GM12878 (cell line): ENCODE data around the gene RFC3. TPM values are rescaled to one million over a fixed set of nuclear protein-coding genes. Genes with fewer than 3 reads are reported as not detected.

Experiments
- ATF7 ChIP-seq: fragments of 450-650 bp; IDR thresholded peaks from 2 replicates; pipeline ENCODE4 v1.6.1; 2016; ENCODE audit warnings: low read depth, mild to moderate bottlenecking
- BRCA1 ChIP-seq: IDR thresholded peaks from 2 replicates; pipeline ENCODE4 v1.6.1; 2011; ENCODE audit warnings: low read depth, low read length, improper control_type of control experiment
- CREM ChIP-seq: IDR thresholded peaks from 2 replicates; pipeline ENCODE4 v1.6.1; 2014; ENCODE audit warnings: antibody characterized with exemption, low read depth
- IRF4 ChIP-seq: IDR thresholded peaks from 2 replicates; pipeline ENCODE4 v1.6.1; 2011; ENCODE audit warnings: low read depth, low read length
- NFIC ChIP-seq: IDR thresholded peaks from 2 replicates; pipeline ENCODE4 v1.6.1; 2012; ENCODE audit warnings: low read depth, mild to moderate bottlenecking, inconsistent platforms, low read length, moderate library complexity
- PAX5 ChIP-seq: IDR thresholded peaks from 2 replicates; pipeline ENCODE4 v1.6.1; 2011; ENCODE audit warnings: low read depth, low read length, borderline replicate concordance
- PML ChIP-seq: IDR thresholded peaks from 2 replicates; pipeline ENCODE4 v1.6.1; 2012; ENCODE audit warnings: low read length, inconsistent platforms
- POLR2AphosphoS5 ChIP-seq: IDR thresholded peaks from 2 replicates; pipeline ENCODE4 v1.6.1; 2011; ENCODE audit warnings: mild to moderate bottlenecking, low read length, inconsistent platforms
- ZNF207 ChIP-seq: fragments of 450-650 bp; IDR thresholded peaks from 2 replicates; pipeline ENCODE4 v1.6.1; 2014; ENCODE audit warnings: antibody characterized with exemption, mild to moderate bottlenecking, borderline replicate concordance
- ZNF217 ChIP-seq: fragments of 450-650 bp; IDR thresholded peaks from 2 replicates; pipeline ENCODE4 v1.6.1; 2017; ENCODE audit warnings: antibody characterized with exemption, mild to moderate bottlenecking
- polyA plus RNA-seq, 11 experiments: library from polyadenylated mRNA; depleted of rRNA in 4 of 11; unstranded in 6 of 11; stranded (reverse) in 5 of 11; fragments of >200 nt; fragmentation: Nextera tagmentation in 4 of 11; fragmentation: Illumina TruSeq in 1 of 11; extraction: Ambion mirVana in 4 of 11; extraction: Trizol in 1 of 11; gene quantifications; 1 replicate in 1 of 11; 2 replicates in 10 of 11; pipeline versions ENCODE4 v1.2.1 to v1.2.3, GENCODE V29; 2011 to 2016; ENCODE audit warnings: inconsistent platforms in 2 of 11, missing spikeins in 2 of 11, low read depth in 1 of 11
- total RNA-seq, 4 experiments: library from RNA; depleted of rRNA in 3 of 4; stranded (reverse); fragments of >200 nt in 3 of 4; fragmentation: Illumina TruSeq in 1 of 4; extraction: Trizol in 1 of 4; gene quantifications; 2 replicates each; pipeline versions ENCODE4 v1.2.1 to v1.2.3, GENCODE V29; 2013 to 2021
- TF ChIP-seq, protein P1 (sequence below): fragments of 450-650 bp; IDR thresholded peaks from 2 replicates; pipeline ENCODE4 v1.6.1; 2017; ENCODE audit warnings: mild to moderate bottlenecking, moderate library complexity
- TF ChIP-seq, protein P2 (sequence below): fragments of 450-650 bp; IDR thresholded peaks from 2 replicates; pipeline ENCODE4 v1.6.1; 2018; ENCODE audit warnings: borderline replicate concordance, mild to moderate bottlenecking; ENCODE audit not compliant: partially characterized antibody

Gene RFC3
- total and polyA plus RNA-seq, 10 of the 15 experiments (the other 5 are each of a cell fraction or from before 2014, with no cell fraction given) = 57.6 to 98.9 (median 81.3) TPM

DNA sequence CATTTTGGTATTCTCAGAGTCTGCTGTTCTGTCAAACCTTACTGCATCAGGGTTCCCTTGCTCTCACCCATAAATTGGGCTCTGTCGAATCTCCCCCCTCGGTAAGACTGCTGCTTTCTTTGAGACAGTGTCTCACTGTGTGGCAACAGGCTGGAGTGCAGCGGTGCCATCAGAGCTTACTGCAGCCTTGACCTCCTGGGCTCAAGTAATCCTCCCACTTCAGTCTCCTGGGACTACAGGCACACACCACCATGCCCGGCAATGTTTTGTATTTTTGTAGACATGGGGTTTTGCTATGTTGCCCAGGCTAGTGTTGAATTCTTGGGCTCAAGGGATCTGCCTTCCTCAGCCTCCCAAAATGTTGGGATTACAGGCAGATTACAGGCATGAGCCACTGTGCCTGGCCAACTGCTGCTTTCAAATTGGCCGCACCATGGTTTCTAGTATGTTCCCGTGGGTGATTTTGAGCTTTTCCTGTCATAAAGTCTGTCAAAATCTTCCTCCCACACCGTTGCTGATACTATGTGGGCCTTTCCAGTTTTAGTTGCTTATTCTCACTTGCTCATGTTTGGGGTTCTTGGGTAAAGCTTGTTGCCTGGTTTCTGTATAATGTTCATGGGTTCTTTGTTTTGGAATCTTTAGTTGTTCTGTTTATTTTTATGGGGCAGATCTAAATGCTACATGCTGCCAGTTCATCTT lies 10.6 kb downstream of the RFC3 start (continued):
- TF ChIP-seq, protein P1, sequence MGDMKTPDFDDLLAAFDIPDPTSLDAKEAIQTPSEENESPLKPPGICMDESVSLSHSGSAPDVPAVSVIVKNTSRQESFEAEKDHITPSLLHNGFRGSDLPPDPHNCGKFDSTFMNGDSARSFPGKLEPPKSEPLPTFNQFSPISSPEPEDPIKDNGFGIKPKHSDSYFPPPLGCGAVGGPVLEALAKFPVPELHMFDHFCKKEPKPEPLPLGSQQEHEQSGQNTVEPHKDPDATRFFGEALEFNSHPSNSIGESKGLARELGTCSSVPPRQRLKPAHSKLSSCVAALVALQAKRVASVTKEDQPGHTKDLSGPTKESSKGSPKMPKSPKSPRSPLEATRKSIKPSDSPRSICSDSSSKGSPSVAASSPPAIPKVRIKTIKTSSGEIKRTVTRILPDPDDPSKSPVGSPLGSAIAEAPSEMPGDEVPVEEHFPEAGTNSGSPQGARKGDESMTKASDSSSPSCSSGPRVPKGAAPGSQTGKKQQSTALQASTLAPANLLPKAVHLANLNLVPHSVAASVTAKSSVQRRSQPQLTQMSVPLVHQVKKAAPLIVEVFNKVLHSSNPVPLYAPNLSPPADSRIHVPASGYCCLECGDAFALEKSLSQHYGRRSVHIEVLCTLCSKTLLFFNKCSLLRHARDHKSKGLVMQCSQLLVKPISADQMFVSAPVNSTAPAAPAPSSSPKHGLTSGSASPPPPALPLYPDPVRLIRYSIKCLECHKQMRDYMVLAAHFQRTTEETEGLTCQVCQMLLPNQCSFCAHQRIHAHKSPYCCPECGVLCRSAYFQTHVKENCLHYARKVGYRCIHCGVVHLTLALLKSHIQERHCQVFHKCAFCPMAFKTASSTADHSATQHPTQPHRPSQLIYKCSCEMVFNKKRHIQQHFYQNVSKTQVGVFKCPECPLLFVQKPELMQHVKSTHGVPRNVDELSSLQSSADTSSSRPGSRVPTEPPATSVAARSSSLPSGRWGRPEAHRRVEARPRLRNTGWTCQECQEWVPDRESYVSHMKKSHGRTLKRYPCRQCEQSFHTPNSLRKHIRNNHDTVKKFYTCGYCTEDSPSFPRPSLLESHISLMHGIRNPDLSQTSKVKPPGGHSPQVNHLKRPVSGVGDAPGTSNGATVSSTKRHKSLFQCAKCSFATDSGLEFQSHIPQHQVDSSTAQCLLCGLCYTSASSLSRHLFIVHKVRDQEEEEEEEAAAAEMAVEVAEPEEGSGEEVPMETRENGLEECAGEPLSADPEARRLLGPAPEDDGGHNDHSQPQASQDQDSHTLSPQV = no peak
- TF ChIP-seq IRF4 (no peak), ZNF217 (no peak), NFIC (no peak), ATF7 (no peak), POLR2AphosphoS5 (peak; percentile 27; the same call in 1 of the 2 replicates), PML (no peak), PAX5 (no peak), CREM (no peak), BRCA1 (no peak), ZNF207 (no peak)
- TF ChIP-seq, protein P2, sequence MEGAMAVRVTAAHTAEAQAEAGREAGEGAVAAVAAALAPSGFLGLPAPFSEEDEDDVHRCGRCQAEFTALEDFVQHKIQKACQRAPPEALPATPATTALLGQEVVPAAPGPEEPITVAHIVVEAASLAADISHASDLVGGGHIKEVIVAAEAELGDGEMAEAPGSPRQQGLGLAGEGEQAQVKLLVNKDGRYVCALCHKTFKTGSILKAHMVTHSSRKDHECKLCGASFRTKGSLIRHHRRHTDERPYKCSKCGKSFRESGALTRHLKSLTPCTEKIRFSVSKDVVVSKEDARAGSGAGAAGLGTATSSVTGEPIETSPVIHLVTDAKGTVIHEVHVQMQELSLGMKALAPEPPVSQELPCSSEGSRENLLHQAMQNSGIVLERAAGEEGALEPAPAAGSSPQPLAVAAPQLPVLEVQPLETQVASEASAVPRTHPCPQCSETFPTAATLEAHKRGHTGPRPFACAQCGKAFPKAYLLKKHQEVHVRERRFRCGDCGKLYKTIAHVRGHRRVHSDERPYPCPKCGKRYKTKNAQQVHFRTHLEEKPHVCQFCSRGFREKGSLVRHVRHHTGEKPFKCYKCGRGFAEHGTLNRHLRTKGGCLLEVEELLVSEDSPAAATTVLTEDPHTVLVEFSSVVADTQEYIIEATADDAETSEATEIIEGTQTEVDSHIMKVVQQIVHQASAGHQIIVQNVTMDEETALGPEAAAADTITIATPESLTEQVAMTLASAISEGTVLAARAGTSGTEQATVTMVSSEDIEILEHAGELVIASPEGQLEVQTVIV = no peak
- TF ChIP-seq, all 136 proteins: peak for 5
